AG08396 (cell line): ENCODE results near the gene LARP6.

Experiments used
- DNase-seq: peaks from one replicate; pipeline ENCODE4 v3.0.0; 2012; ENCODE audit warnings: low spot score, mixed read lengths

The LARP6 gene

GRCh38 chr15:70793694-70794093 is 60.3 kb downstream of the LARP6 start:
- no peak for DNase-seq

GRCh38 chr15:70792171-70792573 is 61.8 kb downstream of the LARP6 start:
- no peak for DNase-seq

- no peak for DNase-seq
These were observed 62.7 kb downstream of the LARP6 start for GRCh38 chr15:70791259-70791658.

DNA sequence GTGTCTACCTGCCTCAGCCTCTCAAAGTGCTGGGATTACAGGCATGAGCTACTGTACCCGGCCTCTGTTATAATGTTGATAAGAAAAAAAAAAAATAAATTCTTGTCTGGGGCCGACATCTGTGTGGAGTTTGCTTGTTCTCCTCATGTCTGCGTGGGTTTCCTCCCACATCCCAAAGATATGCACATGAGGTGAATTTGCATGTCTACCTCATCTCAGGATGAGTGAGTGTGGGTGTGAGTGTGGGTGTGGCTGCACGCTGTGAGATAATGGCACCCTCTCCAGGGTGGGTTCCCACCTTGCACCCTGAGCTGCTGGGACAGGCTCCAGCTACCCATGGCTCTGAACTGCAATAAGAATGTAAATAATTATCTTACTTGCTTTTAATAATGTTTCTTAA is 64.7 kb downstream of the LARP6 start:
- no peak for DNase-seq

DNA sequence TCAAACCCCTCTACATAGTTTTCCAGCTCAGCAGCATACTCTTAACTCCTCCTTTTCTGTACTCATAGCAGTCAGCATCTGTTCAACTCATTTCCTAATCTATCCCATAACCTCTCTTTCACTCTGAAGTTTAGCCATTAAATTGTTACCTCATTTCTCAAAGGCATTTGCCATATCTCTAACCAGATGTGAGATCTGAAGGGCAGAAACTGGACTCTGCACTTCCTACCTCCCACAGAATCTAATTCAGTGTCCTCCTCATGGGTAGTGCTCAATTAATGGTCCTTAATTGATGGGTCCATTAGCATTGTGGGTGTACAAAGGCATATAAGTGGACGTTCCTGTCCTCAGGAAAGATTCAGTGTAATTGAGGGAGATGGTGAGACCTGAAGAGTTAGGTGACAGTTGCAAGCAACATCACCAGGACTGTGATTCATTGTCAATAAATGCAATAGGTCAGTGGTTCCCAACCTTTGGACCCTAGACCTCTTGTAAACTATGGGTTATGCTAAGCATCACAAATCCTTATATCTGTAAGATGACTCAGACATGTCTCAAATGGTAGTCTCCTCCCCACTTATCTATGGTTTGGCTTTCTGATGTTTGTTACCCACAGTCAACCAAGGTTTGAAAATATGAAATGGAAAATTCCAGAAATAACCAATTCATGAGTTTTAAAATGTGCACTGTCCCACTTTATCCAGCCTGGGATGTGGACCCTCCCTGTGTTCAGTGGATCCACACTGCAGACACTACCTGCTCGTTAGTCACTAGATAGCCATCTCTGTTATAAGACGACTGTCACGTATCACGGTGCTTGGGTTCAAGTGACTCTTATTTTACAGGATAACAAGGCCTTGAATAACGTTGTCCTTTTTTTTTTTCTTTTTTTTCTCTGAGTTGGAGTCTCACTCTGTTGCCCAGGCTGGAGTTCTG is 65.6 kb downstream of the LARP6 start:
- no peak for DNase-seq

GRCh38 chr15:70786996-70787395 is 67.0 kb downstream of the LARP6 start:
- no peak for DNase-seq

DNA sequence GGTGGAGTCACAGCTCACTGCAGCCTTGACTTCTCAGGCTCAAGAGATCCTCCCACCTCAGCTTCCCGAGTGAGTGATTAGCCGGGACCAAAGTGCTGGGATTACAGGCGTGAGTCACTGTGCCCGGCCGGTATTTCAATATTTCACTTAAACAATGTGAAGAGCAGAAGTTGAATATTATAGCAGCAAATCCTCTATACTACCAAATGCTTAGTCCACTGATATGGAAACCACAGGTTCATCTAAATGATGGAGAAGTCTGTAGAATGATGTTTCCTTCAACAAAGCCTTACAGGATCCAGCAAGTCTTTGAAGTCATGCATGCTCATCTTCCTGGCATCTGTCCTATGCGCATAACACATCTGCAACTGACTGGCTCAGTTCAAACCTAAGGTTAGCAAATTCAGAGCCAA is 70.3 kb downstream of the LARP6 start:
- no peak for DNase-seq

DNA sequence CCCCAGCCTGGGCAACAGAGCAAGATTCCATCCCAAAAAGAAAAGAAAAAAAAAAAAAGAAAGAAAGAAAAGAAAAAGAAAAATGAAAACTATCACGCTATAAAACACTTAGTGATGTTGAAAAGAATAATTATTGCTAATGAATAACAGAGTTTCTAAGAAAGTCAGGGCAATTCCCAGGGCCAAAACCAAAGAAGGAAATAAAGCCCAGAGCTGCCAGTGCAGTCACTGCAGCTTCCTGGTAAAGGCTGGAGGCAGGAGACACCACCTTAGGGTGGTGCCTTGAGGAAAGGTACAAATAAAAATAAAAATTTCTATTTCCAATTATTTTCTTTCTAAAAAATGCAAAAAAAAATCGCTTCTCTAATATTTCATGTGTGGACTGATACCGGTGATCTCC is 70.9 kb downstream of the LARP6 start:
- no peak for DNase-seq

DNA sequence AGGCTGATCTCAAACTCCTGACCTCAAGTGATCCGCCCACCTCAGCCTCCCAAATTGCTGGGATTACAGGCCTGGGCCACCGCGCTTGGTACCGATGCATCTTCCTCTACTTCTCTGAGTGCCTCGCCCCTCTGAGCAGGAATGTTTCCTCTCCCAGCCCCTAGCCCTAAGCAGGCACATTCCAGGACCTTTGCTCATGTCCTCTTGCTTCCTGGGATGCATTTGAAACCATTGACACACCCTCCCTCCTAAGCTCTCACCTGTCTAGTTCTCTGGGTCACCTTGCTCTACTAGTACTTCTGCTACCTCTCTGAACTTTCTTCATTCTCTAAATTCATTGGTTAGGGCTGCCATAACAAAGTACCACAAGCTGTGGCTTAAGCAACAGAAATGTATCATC is 72.7 kb downstream of the LARP6 start:
- DNase-seq = no peak
